ENCODE data around the gene BTBD2. TPM values are rescaled to one million over a fixed set of nuclear protein-coding genes. Genes with fewer than 3 reads are reported as not detected.

The BTBD2 gene
- total and polyA plus RNA-seq, 2 experiments from 2014 or later: 23.8 to 130 TPM

DNA sequence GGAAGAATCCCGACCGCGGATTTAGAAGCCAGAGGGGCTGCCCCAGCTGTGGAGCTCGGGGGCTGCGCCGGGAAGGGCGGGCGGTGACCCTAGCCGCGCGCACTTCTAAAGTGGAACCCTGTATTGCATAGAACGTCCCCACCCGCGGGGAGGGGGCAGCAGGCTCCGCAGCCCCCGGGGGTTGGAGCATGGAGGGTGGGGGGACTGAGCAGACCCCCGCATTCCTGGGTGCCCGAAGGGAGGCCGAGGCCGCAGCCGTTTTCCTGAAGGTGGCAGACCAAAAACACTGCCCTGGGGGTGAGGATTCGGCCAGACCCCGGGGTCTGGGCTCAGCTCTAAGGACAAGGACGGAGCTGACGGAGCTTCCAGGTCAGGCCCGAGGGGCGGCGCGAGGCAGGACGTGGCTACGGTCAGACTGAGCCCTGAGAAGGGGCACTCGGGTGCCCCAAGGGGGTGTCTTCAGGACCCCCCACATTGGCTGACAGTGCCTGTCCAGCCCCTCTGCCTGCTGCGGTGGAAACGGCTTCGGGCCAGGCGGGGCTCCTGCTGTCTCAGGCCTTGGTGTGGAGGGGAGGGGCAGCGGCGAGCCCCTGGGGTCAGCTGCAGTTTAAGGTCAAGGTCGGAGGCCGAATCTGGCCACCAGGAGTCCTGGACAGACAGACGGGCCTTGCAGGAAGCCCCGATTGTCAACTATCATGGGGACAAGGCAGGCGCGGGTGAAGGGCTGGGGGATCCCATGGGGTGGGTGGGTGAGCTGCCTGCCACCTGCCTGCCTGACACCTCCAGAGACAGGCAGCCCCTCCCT, 23.0 kb upstream of the BTBD2 start:
- peaks cover 37% of the 10 kb centered on the region for H3F3A ChIP-seq (replicated peaks; ENCODE audit: low read depth)
- Mint-ChIP-seq H3K4me3 (no peak overlapping the region), H3K36me3 (ENCODE audit: low read depth) (peaks cover 18% of the 10 kb centered on the region; the same call in 2 of the 3 replicates), H3K9me3 (peaks cover 10% of the 10 kb centered on the region; the same call in 2 of the 3 replicates), H3K4me1 (peaks cover 12% of the 10 kb centered on the region; the same call in 2 of the 3 replicates), H3K27ac (no peak overlapping the region), H3K27me3 (ENCODE audit: insufficient read depth, low read depth, poor library complexity) (peaks cover 19% of the 10 kb centered on the region)
- H3K9me2 ChIP-seq (ENCODE audit: insufficient read depth): no peaks in the 10 kb centered on the region
- 0 out of 2 replicates have a peak, but pooled peaks cover 3% of the 10 kb centered on the region for H3K79me2 ChIP-seq (replicated peaks; ENCODE audit: insufficient read depth)
- peaks cover 8% of the 10 kb centered on the region; the same call in 1 of the 2 replicates for H3K36me3 ChIP-seq (ENCODE audit: insufficient read depth)
- H2AFZ ChIP-seq: no peak overlapping the region
- TF ChIP-seq ZNF331 (CRISPR knock-in tag; IDR thresholded peaks at IDR 0.05; ENCODE audit: low read depth): no peak
- TF ChIP-seq, protein P1, sequence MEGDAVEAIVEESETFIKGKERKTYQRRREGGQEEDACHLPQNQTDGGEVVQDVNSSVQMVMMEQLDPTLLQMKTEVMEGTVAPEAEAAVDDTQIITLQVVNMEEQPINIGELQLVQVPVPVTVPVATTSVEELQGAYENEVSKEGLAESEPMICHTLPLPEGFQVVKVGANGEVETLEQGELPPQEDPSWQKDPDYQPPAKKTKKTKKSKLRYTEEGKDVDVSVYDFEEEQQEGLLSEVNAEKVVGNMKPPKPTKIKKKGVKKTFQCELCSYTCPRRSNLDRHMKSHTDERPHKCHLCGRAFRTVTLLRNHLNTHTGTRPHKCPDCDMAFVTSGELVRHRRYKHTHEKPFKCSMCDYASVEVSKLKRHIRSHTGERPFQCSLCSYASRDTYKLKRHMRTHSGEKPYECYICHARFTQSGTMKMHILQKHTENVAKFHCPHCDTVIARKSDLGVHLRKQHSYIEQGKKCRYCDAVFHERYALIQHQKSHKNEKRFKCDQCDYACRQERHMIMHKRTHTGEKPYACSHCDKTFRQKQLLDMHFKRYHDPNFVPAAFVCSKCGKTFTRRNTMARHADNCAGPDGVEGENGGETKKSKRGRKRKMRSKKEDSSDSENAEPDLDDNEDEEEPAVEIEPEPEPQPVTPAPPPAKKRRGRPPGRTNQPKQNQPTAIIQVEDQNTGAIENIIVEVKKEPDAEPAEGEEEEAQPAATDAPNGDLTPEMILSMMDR (conservative IDR thresholded peaks at IDR 0.05; ENCODE audit: low read depth in 2 of 2): no peak
- peaks cover 6% of the 10 kb centered on the region for H4K20me1 ChIP-seq (replicated peaks; ENCODE audit: insufficient read depth)
- no peak overlapping the region for H3K4me3 ChIP-seq
- ATAC-seq: no peak
- H3K27me3 ChIP-seq (ENCODE audit: insufficient read depth): no peaks in the 10 kb centered on the region
- DNase-seq (ENCODE audit: low spot score): no peak
- peaks cover 12% of the 10 kb centered on the region for H3K4me1 ChIP-seq (ENCODE audit: insufficient read depth)
- H3K4me2 ChIP-seq: no peak overlapping the region
- peak overlapping the region; percentile 63; the same call in 1 of the 2 replicates for H3K27ac ChIP-seq (ENCODE audit: low read depth)

DNA sequence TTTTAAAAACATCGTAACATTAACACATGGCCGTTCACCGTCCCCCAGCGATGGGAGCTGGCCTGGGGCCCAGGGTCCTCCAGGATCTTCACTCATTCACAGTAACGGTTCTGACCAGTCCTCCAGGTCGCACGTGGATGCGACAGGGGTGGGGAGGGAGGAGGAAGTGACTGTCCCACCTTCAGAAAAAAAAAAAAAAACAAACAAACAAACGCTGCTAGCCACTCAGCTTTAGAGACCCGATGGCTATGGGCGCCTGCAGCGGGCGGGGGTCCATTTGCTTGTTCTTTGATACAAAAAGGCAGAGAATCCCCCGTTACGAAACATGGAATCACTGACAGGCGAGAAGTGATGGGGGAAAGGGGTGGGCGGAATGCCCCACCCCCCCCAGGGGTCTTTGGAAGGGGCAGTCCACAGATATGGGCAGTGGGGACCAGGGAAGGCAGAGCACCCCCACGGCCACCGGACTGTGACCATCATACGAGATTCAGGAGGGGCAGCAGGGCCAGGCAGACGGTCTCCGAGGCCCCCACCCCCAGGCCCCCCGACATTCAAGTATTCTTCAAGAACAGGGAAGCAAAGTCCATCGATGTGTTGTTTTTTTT, 22.2 kb upstream of the BTBD2 start:
- no peak overlapping the region; the same call in 2 of the 3 replicates for H3K4me3 Mint-ChIP-seq
- Histone ChIP-seq H3K4me1 (ENCODE audit: insufficient read depth) (peaks cover 5% of the 10 kb centered on the region), H3K27ac (ENCODE audit: low read depth) (peak overlapping the region; percentile 63; the same call in 1 of the 2 replicates), H3K4me3 (no peak overlapping the region), H3K79me2 (replicated peaks; ENCODE audit: insufficient read depth) (0 out of 2 replicates have a peak, but pooled peaks cover 3% of the 10 kb centered on the region), H4K20me1 (replicated peaks; ENCODE audit: insufficient read depth) (peaks cover 6% of the 10 kb centered on the region), H3F3A (replicated peaks; ENCODE audit: low read depth) (peaks cover 30% of the 10 kb centered on the region), H2AFZ (no peak overlapping the region), H3K9me2 (ENCODE audit: insufficient read depth) (no peaks in the 10 kb centered on the region), H3K4me2 (no peak overlapping the region), H3K27me3 (ENCODE audit: insufficient read depth) (no peaks in the 10 kb centered on the region), H3K36me3 (ENCODE audit: insufficient read depth) (peaks cover 8% of the 10 kb centered on the region; the same call in 1 of the 2 replicates)
- H3K9me3 Mint-ChIP-seq: peaks cover 10% of the 10 kb centered on the region; the same call in 2 of the 3 replicates
- peaks cover 10% of the 10 kb centered on the region; the same call in 2 of the 3 replicates for H3K4me1 Mint-ChIP-seq
- ATAC-seq: no peak
- no peak for DNase-seq (ENCODE audit: low spot score)
- peaks cover 17% of the 10 kb centered on the region for H3K27me3 Mint-ChIP-seq (ENCODE audit: insufficient read depth, low read depth, poor library complexity)
- no peak overlapping the region; the same call in 1 of the 2 replicates for H3K27ac Mint-ChIP-seq
- H3K36me3 Mint-ChIP-seq (ENCODE audit: low read depth): peaks cover 16% of the 10 kb centered on the region; the same call in 2 of the 3 replicates
- no peak for TF ChIP-seq ZNF331 (CRISPR knock-in tag; IDR thresholded peaks at IDR 0.05; ENCODE audit: low read depth)
- TF ChIP-seq EZH2 (IDR thresholded peaks at IDR 0.05; ENCODE audit: low read depth, unreplicated experiment): no peak
- TF ChIP-seq, protein P1 (conservative IDR thresholded peaks at IDR 0.05; ENCODE audit: low read depth in 2 of 2): no peak
- no peak for TF ChIP-seq POLR2AphosphoS5 (IDR thresholded peaks at IDR 0.05; ENCODE audit: low read depth)
- TF ChIP-seq JUNB (IDR thresholded peaks at IDR 0.05; ENCODE audit: unreplicated experiment): no peak
- TF ChIP-seq STAT1 (IDR thresholded peaks at IDR 0.05; ENCODE audit: unreplicated experiment): no peak
- TF ChIP-seq, protein P2, sequence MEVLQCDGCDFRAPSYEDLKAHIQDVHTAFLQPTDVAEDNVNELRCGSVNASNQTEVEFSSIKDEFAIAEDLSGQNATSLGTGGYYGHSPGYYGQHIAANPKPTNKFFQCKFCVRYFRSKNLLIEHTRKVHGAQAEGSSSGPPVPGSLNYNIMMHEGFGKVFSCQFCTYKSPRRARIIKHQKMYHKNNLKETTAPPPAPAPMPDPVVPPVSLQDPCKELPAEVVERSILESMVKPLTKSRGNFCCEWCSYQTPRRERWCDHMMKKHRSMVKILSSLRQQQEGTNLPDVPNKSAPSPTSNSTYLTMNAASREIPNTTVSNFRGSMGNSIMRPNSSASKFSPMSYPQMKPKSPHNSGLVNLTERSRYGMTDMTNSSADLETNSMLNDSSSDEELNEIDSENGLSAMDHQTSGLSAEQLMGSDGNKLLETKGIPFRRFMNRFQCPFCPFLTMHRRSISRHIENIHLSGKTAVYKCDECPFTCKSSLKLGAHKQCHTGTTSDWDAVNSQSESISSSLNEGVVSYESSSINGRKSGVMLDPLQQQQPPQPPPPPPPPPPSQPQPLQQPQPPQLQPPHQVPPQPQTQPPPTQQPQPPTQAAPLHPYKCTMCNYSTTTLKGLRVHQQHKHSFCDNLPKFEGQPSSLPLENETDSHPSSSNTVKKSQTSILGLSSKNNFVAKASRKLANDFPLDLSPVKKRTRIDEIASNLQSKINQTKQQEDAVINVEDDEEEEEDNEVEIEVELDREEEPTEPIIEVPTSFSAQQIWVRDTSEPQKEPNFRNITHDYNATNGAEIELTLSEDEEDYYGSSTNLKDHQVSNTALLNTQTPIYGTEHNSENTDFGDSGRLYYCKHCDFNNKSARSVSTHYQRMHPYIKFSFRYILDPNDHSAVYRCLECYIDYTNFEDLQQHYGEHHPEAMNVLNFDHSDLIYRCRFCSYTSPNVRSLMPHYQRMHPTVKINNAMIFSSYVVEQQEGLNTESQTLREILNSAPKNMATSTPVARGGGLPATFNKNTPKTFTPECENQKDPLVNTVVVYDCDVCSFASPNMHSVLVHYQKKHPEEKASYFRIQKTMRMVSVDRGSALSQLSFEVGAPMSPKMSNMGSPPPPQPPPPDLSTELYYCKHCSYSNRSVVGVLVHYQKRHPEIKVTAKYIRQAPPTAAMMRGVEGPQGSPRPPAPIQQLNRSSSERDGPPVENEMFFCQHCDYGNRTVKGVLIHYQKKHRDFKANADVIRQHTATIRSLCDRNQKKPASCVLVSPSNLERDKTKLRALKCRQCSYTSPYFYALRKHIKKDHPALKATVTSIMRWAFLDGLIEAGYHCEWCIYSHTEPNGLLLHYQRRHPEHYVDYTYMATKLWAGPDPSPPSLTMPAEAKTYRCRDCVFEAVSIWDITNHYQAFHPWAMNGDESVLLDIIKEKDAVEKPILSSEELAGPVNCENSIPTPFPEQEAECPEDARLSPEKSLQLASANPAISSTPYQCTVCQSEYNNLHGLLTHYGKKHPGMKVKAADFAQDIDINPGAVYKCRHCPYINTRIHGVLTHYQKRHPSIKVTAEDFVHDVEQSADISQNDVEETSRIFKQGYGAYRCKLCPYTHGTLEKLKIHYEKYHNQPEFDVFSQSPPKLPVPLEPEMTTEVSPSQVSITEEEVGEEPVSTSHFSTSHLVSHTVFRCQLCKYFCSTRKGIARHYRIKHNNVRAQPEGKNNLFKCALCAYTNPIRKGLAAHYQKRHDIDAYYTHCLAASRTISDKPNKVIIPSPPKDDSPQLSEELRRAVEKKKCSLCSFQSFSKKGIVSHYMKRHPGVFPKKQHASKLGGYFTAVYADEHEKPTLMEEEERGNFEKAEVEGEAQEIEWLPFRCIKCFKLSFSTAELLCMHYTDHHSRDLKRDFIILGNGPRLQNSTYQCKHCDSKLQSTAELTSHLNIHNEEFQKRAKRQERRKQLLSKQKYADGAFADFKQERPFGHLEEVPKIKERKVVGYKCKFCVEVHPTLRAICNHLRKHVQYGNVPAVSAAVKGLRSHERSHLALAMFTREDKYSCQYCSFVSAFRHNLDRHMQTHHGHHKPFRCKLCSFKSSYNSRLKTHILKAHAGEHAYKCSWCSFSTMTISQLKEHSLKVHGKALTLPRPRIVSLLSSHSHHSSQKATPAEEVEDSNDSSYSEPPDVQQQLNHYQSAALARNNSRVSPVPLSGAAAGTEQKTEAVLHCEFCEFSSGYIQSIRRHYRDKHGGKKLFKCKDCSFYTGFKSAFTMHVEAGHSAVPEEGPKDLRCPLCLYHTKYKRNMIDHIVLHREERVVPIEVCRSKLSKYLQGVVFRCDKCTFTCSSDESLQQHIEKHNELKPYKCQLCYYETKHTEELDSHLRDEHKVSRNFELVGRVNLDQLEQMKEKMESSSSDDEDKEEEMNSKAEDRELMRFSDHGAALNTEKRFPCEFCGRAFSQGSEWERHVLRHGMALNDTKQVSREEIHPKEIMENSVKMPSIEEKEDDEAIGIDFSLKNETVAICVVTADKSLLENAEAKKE (CRISPR knock-in tag; IDR thresholded peaks at IDR 0.05): no peak
